GM19395 (cell line): Measurements from ENCODE around the gene WDR33.
A peak's percentile ranks its signal among the peaks of the same experiment; 100 is the strongest.
"Not testable (repeated sequence)": the region's sequence is repeated elsewhere in the genome, so short reads cannot be mapped to it uniquely, and the experiment has no call there.

Experiments
- ATAC-seq: cut with Tn5 transposase; IDR thresholded peaks from one replicate; pipeline ENCODE4 v1.9.1; 2021; ENCODE audit warnings: mild to moderate bottlenecking, moderate library complexity; ENCODE audit not compliant: unreplicated experiment

The WDR33 gene

GRCh38 chr2:127811397-127812321 is 688 bp upstream of the WDR33 start:
- ATAC-seq, result peak; percentile 49

- ATAC-seq, result no peak
These were observed 784 bp downstream of the WDR33 start for GRCh38 chr2:127810156-127810618.

- ATAC-seq, result no peak
These were observed 3.2 kb downstream of the WDR33 start for GRCh38 chr2:127807678-127808353.

- not testable (repeated sequence) for ATAC-seq
These were observed 4.1 kb downstream of the WDR33 start for GRCh38 chr2:127806860-127807259.

GRCh38 chr2:127805491-127805890 is 5.5 kb downstream of the WDR33 start:
- no peak for ATAC-seq

- no peak for ATAC-seq
These were observed 11.0 kb downstream of the WDR33 start for GRCh38 chr2:127799926-127800325.

GRCh38 chr2:127796389-127796788 is 14.6 kb downstream of the WDR33 start:
- ATAC-seq, result no peak

GRCh38 chr2:127794901-127795300 is 16.1 kb downstream of the WDR33 start:
- ATAC-seq, result not testable (repeated sequence)

GRCh38 chr2:127792805-127793204 is 18.2 kb downstream of the WDR33 start:
- ATAC-seq, result no peak

- no peak for ATAC-seq
These were observed 20.1 kb downstream of the WDR33 start for GRCh38 chr2:127790694-127791529.

GRCh38 chr2:127786048-127786809 is 24.7 kb downstream of the WDR33 start:
- ATAC-seq, result no peak

- ATAC-seq, result no peak
These were observed 25.9 kb downstream of the WDR33 start for GRCh38 chr2:127784965-127785518.

- ATAC-seq, result no peak
These were observed 27.9 kb downstream of the WDR33 start for GRCh38 chr2:127783101-127783500.

GRCh38 chr2:127778850-127779249 is 32.1 kb downstream of the WDR33 start:
- ATAC-seq, result no peak

GRCh38 chr2:127778447-127778846 is 32.5 kb downstream of the WDR33 start:
- ATAC-seq, result no peak

GRCh38 chr2:127776122-127776780 is 34.7 kb downstream of the WDR33 start:
- ATAC-seq, result no peak

- no peak for ATAC-seq
These were observed 39.2 kb downstream of the WDR33 start for GRCh38 chr2:127771756-127772155.

- no peak for ATAC-seq
These were observed 39.8 kb downstream of the WDR33 start for GRCh38 chr2:127770973-127771735.

GRCh38 chr2:127770534-127770933 is 40.4 kb downstream of the WDR33 start:
- ATAC-seq, result not testable (repeated sequence)
